ENCODE results near the gene NOB1.

NOB1 gene

DNA sequence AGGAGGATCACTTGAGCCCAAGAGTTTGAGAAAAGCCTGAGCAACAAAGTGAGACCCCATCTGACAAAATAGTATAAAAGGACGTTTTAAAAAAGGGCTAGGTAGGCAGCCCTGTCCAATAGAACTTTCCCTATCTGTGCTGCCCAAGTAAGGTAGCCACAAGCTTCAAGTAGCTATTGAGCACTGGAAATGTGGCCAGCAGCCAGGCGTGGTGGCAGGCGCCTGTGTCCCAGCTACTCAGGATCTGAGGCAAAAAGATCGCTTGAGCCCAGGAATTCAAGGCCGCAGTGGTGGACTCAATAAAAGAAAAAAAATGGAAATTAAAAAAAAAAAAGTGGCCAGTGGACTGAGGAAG lies 26.8 kb downstream of the NOB1 start:
- TF ChIP-seq POLR2AphosphoS5 (IDR thresholded peaks at IDR 0.05; ENCODE audit: low read depth, low read length) (no peak), TAF1 (IDR thresholded peaks at IDR 0.05; ENCODE audit: borderline replicate concordance, low read depth, low read length) (no peak), POLR2A (IDR thresholded peaks at IDR 0.05; ENCODE audit: low read depth, low read length) (no peak)
- no peak for FAIRE-seq

DNA sequence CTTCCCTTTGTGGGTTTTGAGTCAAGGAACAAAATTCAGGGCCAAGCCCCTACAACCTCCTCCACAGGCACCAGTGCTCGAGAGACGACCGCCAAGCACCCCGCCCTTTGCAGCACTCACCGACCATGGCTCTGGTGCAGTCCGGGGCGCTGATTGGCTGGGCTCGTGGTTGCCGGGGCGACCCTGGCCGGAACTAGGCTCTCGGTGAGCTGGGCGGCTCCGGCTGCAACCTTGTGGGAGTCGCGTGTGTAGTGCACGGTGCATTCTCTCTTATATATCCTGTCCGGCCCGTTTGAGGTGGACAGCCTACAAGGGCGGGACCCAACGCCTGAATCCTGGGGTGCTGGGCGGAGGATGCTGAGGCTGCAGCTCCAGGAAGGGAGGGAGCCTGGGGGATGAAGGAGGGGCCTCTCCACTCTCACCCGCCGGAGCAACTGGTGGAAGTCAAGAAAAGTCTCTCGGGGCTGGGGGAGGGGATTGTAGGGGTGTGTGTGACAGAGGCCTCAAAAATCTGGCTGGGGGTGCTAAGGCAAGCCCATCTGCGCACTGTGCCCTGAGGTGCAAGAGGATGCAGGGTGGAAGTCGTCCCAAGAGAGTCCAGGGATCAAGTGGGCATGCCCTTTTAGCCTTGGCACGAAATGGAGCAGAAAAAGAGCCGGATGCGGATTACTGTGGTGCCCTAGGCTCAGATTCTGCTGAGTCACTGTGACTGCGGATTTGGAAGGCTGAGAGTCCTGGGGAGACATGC lies 28.2 kb downstream of the NOB1 start, which contains the start of gene NQO1:
Gene NQO1 (minus strand): TSS at position 248 of the 748 bp plus-strand sequence. CDS start 121 bp downstream, at position 127.
- FAIRE-seq, result peak; percentile 81
- peak; percentile 61; the same call in 1 of the 2 replicates for TF ChIP-seq POLR2AphosphoS5 (IDR thresholded peaks at IDR 0.05; ENCODE audit: low read depth, low read length)
- TF ChIP-seq POLR2A (IDR thresholded peaks at IDR 0.05; ENCODE audit: low read depth, low read length), result peak; percentile 82
- peak; percentile 67; the same call in 1 of the 2 replicates for TF ChIP-seq TAF1 (IDR thresholded peaks at IDR 0.05; ENCODE audit: borderline replicate concordance, low read depth, low read length)

More for the DNA sequence above, 26.8 kb downstream of the NOB1 start:
- no peak for DNase-seq (ENCODE audit: insufficient read length)

DNA sequence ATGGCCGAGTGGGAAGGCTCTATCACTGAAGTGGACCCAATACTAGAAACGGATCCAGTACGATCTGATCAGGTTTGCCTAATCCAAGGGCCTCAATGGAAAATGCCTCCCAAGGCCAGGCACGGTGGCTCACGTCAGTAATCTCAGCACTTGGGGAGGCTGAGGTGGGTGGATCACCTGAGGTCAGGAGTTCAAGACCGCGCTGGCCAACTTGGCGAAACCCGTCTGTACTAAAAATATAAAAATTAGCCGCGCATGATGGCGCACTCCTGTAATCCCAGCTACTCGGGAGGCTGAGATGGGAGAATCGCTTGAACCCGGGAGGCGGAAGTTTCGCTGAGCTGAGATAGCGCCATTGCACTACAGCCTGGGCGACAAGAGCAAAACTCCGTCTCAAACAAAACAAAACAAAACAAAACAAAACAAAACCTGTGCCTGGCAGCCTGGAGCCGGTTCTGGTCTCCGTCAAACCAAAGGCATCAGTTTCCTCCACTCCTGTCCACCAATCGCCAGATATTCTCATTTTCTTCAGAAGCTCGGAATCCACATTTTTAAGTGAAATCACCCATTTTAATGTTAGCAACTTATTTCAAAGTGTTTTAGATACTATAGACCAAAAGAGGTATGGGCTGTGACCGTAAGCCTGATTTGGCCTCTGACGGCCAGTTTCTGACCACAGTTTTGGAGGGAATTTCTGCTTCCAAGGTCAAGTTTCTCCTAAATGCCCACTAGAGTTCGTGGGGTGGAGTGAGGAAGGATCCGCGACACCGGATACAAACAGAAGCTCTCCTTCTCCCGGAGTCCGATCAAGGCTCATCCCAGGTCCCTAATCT lies 29.0 kb downstream of the NOB1 start:
- FAIRE-seq (no peak), DNase-seq (ENCODE audit: insufficient read length) (no peak)
- TF ChIP-seq POLR2A (IDR thresholded peaks at IDR 0.05; ENCODE audit: low read depth, low read length), result no peak
- TF ChIP-seq POLR2AphosphoS5 (IDR thresholded peaks at IDR 0.05; ENCODE audit: low read depth, low read length), result no peak

More for the DNA sequence above, 28.2 kb downstream of the NOB1 start, which contains the start of gene NQO1:
- DNase-seq (ENCODE audit: insufficient read length), result peak; percentile 94

DNA sequence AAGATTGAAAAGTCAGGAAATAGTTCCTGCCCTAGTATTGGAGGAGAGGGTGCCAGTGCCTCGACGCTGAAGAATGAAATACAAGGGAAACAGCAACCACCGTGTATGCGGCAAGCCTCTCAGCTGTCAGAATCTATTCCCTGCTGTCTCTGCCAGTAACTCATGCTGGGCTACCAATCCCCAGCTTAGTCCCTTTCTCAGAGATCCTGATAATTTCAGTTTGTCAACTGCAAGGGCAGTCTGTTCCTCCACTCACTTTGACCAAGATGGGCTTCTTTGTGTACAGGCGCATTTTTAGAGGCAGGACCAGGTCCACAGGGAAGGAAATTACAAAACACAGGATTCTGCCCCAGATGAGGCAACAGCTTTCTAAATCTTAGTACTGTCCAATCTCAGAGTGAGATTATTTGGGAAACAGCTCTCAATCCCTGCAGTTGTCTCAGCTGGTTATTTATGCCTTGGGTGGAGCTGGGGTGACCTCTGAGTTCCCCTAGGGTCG lies 29.7 kb downstream of the NOB1 start:
- no peak for FAIRE-seq
- no peak for DNase-seq (ENCODE audit: insufficient read length)
- TF ChIP-seq POLR2AphosphoS5 (IDR thresholded peaks at IDR 0.05; ENCODE audit: low read depth, low read length) (no peak), TAF1 (IDR thresholded peaks at IDR 0.05; ENCODE audit: borderline replicate concordance, low read depth, low read length) (no peak), POLR2A (IDR thresholded peaks at IDR 0.05; ENCODE audit: low read depth, low read length) (no peak)

DNA sequence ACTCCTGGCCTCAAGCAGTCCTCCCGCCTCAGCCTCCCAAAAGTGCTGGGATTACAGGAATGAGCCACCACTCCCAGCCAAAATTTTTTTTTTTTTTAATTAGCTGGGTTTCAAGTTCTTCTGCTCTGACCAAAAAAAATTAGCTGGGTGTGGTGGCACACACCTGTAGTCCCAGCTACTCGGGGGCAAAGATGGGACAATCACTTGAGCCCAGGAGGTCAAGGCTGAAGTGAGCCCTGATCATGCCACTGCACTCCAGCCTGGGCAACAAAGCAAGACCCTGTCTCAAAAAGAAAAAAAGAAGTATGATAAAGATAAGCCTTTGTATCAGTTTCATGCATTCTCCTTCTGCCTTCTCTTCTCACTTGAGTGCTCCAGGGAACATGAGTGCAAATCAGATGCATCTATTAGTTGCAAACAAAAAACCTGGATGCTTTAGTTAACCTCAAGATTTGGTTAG lies 30.3 kb downstream of the NOB1 start:
- DNase-seq (ENCODE audit: insufficient read length) (no peak), FAIRE-seq (no peak)
- TF ChIP-seq POLR2AphosphoS5 (IDR thresholded peaks at IDR 0.05; ENCODE audit: low read depth, low read length) (no peak), POLR2A (IDR thresholded peaks at IDR 0.05; ENCODE audit: low read depth, low read length) (no peak), TAF1 (IDR thresholded peaks at IDR 0.05; ENCODE audit: borderline replicate concordance, low read depth, low read length) (no peak)

DNA sequence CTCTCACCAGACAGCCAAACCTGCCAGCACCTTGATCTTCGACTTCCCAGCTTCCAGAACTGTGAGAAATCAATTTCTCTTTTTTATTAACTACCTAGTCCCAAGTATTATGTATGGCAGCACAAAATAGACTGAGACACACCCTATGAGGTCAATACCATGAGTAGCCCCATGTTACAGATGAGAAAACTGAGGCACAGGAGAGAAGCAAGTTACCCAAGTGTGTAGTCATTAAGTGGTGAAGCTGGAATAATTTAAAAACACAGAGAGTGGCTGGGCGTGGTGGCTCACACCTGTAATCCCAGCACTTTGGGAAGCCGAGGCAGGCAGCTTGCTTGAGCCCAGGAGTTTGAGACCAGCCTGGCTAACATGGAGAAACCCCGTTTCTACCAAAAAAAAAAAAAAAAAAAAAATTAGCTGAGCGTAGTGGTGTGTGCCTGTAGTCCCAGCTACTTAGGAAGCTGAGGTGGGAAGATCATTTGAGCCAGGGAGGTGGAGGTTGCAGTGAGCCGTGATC lies 33.2 kb downstream of the NOB1 start:
- DNase-seq (ENCODE audit: insufficient read length), result no peak
- no peak for TF ChIP-seq POLR2A (IDR thresholded peaks at IDR 0.05; ENCODE audit: low read depth, low read length)
- TF ChIP-seq POLR2AphosphoS5 (IDR thresholded peaks at IDR 0.05; ENCODE audit: low read depth, low read length), result no peak
- FAIRE-seq, result no peak

DNA sequence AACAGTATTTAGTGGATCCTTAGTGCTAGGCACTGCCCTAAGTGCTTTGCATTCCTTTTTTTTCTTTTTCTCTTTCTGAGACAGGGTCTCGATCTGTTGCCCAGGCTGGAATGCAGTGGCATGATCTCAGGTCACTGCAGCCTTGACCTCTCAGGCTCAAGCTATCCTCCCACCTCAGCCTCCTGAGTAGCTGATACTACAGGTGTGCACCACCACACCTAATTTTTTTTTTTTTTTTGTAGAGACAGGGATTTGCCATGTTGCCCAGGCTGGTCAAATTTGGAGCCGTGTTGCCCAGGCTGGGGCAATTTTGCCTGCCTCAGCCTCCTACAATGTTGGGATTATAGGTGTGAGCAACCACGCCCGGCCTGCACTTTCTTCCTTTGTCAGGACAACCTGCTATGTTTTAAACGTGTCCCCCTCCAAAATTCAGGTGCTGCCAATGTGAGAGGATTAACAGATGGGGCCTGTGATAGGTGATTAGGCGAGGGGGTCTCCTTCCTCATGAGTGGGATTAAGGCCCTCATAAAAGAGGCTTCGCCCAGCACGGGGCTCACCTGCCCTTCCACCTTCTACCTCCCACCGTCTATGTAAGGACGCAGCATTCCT lies 33.8 kb downstream of the NOB1 start:
- no peak for TF ChIP-seq TAF1 (IDR thresholded peaks at IDR 0.05; ENCODE audit: borderline replicate concordance, low read depth, low read length)
- TF ChIP-seq POLR2AphosphoS5 (IDR thresholded peaks at IDR 0.05; ENCODE audit: low read depth, low read length), result no peak
- no peak for TF ChIP-seq POLR2A (IDR thresholded peaks at IDR 0.05; ENCODE audit: low read depth, low read length)
- FAIRE-seq, result no peak
- DNase-seq (ENCODE audit: insufficient read length), result no peak

DNA sequence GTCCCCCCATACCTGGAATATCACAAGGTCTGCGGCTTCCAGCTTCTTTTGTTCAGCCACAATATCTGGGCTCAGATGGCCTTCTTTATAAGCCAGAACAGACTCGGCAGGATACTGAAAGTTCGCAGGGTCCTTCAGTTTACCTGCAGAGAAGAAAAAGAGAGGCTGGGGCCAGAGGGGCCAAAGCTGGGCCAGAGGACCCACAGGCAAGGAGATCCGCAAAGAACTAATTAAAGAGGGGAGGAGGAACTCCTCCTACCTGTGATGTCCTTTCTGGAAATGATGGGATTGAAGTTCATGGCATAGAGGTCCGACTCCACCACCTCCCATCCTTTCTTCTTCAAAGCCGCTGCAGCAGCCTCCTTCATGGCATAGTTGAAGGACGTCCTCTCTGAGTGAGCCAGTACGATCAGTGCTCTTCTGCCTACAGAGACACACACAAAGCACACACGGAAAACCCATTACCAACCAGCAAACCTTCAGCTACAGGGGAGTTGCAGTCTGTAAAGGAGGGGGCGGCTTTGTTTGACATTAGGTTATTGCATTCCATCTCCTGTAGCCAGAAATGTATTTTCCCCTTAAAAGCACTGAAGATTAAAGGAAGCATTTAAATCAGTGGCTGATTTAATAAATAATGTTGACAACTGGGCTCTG lies 36.5 kb downstream of the NOB1 start:
- FAIRE-seq (no peak), DNase-seq (ENCODE audit: insufficient read length) (no peak)
- TF ChIP-seq TAF1 (IDR thresholded peaks at IDR 0.05; ENCODE audit: borderline replicate concordance, low read depth, low read length) (no peak), POLR2A (IDR thresholded peaks at IDR 0.05; ENCODE audit: low read depth, low read length) (no peak), POLR2AphosphoS5 (IDR thresholded peaks at IDR 0.05; ENCODE audit: low read depth, low read length) (no peak)

DNA sequence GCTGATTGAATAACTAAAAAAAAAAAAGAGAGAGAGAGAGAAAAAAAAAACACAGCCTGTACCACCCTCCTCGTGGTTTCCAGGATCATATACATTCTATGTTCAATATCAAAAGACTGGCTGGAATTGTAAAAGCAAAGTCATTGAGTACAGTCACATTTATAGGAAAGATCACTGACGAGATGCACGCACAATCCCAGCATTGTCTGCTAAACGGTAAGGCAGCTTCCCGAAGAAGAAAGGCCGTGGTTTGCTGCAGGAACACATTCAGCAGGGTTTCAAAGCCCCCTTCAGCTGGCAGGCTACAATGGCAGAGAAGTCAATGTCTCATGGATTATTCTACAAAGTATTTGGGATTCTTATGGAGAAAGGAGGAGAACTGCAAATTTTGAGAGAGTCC lies 37.7 kb downstream of the NOB1 start:
- no peak for DNase-seq (ENCODE audit: insufficient read length)
- no peak for FAIRE-seq
- TF ChIP-seq POLR2A (IDR thresholded peaks at IDR 0.05; ENCODE audit: low read depth, low read length) (no peak), POLR2AphosphoS5 (IDR thresholded peaks at IDR 0.05; ENCODE audit: low read depth, low read length) (no peak), TAF1 (IDR thresholded peaks at IDR 0.05; ENCODE audit: borderline replicate concordance, low read depth, low read length) (no peak)

DNA sequence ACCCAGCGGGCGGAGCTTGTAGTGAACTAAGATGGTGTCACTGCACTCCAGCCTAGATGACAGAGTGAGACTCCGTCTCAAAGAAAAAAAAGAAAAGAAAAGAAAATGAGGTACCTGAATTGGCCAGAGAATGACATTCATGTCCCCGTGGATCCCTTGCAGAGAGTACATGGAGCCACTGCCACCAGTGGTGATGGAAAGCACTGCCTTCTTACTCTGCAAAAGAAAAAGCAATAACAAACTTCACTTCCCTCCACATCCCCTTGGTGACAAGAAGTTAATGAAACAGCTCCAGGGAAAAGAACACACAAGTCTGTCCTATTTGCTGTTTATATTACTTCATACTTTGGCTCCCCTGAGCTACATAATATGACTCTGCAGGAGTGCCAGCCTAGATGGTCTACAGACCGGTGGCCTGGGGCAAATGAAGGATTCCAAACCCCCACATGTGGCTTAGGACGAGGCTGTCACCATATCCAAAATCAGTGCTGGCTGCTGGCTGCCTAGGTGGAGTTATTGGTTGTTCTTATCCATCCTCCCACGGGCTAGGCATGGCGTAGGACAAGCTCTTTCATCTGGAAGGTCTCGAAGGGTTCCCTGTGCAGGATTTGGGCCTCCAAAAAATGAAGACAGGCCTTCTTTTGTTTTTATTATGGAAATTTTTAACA lies 41.7 kb downstream of the NOB1 start:
- no peak for DNase-seq (ENCODE audit: insufficient read length)
- FAIRE-seq, result no peak
- TF ChIP-seq POLR2A (IDR thresholded peaks at IDR 0.05; ENCODE audit: low read depth, low read length) (no peak), POLR2AphosphoS5 (IDR thresholded peaks at IDR 0.05; ENCODE audit: low read depth, low read length) (no peak), TAF1 (IDR thresholded peaks at IDR 0.05; ENCODE audit: borderline replicate concordance, low read depth, low read length) (no peak)

Measured in GM12892 (cell line).